ENCODE measurements around the gene CLGN.
"Not testable (repeated sequence)": the region's sequence is repeated elsewhere in the genome, so short reads cannot be mapped to it uniquely, and the experiment has no call there.

The CLGN gene, protein sequence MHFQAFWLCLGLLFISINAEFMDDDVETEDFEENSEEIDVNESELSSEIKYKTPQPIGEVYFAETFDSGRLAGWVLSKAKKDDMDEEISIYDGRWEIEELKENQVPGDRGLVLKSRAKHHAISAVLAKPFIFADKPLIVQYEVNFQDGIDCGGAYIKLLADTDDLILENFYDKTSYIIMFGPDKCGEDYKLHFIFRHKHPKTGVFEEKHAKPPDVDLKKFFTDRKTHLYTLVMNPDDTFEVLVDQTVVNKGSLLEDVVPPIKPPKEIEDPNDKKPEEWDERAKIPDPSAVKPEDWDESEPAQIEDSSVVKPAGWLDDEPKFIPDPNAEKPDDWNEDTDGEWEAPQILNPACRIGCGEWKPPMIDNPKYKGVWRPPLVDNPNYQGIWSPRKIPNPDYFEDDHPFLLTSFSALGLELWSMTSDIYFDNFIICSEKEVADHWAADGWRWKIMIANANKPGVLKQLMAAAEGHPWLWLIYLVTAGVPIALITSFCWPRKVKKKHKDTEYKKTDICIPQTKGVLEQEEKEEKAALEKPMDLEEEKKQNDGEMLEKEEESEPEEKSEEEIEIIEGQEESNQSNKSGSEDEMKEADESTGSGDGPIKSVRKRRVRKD

DNA sequence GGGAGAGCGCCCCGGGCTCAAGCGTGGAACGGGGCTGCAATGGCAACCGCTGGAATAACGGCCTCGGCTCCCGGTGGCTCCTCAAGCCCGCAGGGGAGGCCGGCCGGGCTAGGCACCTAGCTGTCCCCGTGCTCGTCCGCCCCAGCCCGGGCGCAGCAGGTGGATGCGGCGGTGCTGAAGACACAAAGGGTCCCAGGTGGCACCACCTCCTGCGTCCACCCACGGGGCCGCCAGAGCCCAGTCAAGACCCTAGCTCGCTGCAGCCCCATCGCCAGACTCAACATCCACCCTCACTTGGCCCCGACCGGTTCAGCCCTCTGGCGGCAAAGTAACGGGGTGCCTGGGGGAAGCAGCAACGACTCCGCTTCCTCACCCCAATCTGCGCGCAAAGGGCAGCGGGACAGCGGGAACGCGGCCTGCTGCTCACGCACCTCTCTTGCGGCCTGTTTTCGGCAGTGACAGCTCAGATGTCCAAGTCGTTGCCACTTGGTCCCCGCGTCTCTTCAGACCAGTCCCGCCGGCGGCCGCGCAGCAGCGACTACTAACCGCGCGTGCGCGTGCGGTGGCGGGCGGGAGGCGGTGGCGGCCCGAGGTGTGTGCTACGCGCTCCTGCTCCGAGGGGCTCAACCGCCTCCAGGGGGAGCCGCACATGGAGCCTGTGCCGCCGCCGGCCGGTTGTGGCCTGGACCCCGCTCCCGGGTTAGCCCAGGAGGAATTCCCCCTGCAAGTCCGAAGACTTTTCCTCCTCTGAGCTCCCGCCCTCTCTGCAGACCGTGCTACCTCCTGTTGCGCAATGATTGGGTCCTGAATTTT is at the start of gene CLGN:
TSS of gene CLGN (minus strand) at position 543 of the 813 bp plus-strand sequence. CDS start 14,570 bp downstream, outside the sequence.
- peak; percentile 45 for DNase-seq

GRCh38 chr4:140472156-140472555 is 44.7 kb upstream of the CLGN start:
- no peak for DNase-seq

GRCh38 chr4:140469791-140470733 is 42.6 kb upstream of the CLGN start:
- DNase-seq = no peak

DNA sequence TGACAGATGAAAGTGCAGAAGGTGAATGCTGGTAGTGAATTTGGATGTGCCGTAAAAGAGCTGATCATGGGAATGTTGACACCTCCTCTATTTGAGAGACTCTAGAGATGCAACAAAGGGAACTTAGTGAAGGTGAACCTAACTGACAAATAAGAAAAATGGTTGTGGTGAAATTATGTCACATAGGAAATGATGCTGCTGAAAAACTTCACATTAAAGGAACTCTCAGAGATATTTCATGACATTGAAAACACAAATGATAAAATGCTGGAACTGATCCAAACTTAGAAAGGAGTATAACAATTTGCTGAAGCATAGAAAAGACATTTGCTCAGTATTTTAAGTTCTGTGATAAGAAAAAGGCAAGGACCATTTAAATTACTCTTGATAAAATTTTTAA is 38.7 kb upstream of the CLGN start:
- DNase-seq = no peak

DNA sequence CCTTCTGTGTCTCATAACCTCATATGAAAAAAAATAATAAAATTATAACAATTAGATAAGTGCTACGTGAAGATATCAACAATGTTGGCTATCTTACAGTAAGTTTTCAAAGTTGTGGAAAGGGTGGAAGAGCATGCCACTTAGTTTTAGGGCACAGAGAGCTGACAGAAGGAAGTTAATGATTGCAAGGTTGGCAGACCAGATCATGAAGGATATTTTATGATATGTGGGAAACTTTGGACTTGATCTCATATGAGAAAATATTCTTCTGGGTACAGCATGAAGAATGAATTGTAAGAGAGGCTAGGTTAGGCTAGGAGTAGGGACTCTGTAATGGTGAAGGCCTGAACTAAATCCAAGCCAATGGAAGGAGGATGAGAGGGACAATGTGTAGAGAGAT is 36.2 kb upstream of the CLGN start:
- DNase-seq = no peak

DNA sequence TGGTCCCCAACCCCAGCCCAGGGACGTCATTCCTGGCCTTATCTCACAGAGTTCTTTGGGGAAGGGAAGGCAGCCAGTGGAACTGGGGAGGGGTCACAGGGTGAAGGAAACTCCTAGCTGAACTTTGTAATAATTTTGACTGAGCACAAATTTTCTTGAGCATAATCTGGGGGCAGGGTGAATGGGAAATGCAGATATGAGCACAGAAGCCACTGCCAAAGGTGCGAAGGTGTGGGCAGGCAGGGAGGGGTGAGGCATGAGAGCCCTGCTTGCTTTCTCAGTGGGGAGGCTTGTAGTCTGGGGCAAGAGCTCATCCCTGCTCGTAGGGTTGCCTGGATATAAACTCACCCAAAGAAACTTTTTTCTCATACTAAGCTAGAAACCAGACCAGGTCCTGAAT is 35.7 kb upstream of the CLGN start:
- DNase-seq = no peak

DNA sequence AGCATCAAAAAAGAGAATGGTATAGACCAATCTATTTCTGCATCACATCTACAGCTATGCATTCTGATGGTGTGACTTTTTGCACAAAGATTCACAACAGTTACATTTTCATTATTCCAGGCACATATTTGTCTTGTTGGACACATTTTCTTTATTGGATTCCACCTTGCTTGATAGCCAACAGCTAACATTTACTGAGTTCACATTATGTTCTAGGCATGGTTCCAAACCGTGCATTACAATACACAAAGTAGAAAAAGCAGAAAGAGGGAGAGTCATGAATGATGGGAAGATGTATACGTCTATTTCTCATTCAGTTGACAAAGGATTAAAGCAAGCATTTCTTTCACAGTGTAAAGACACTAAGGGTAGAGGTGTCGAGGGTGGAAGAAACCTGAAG is 22.9 kb upstream of the CLGN start:
- no peak for DNase-seq

GRCh38 chr4:140448830-140449229 is 21.4 kb upstream of the CLGN start:
- peak; percentile 16 for DNase-seq

GRCh38 chr4:140448162-140448561 is 20.7 kb upstream of the CLGN start:
- DNase-seq = no peak

GRCh38 chr4:140444347-140444746 is 16.9 kb upstream of the CLGN start:
- DNase-seq = not testable (repeated sequence)

GRCh38 chr4:140439644-140440142 is 12.2 kb upstream of the CLGN start:
- DNase-seq = no peak

GRCh38 chr4:140427919-140428471 is 547 bp upstream of the CLGN start:
- no peak for DNase-seq

DNA sequence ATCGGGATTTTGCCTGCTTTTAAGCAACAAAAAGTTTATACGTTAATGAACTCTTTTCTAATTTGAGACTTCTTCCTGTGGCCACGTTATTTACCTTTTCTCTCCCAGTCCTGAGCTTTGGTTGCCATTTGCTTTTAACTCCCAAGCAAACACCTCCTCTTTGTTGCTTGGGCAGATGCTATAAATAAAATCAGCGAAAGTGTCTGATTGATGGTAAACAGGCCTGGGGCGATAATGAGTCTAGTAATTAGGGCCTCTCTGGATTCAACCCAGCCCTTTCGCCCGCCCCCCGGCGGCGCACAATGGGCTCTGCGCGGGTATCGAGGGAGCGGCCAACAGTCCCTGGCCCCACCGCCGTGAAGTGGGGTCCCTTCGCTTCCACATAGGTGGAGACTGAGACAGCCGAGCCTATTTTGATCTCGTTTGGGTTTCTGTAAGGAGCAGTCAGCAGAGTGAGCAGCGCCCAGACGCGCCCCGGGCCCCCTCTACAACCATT is 790 bp downstream of the CLGN start:
- no peak for DNase-seq

DNA sequence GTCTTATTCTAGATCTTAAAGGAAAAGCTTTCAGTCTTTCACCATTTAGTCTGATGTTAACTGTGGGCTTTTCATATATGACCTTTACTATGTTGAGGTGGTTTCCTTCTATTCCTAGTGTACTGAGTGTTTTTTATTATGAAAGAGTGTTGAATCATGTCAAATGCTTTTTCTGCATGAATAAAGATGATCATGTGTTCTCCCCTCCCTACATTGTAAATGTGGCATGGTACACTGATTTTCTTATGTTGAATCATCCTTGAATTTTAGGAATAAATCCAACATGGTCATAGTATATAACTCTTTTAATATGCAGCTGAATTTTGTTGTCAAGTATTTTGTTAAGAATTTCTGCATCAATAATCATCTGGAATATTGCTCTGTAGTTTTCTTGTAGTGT is 4.3 kb downstream of the CLGN start:
- no peak for DNase-seq

DNA sequence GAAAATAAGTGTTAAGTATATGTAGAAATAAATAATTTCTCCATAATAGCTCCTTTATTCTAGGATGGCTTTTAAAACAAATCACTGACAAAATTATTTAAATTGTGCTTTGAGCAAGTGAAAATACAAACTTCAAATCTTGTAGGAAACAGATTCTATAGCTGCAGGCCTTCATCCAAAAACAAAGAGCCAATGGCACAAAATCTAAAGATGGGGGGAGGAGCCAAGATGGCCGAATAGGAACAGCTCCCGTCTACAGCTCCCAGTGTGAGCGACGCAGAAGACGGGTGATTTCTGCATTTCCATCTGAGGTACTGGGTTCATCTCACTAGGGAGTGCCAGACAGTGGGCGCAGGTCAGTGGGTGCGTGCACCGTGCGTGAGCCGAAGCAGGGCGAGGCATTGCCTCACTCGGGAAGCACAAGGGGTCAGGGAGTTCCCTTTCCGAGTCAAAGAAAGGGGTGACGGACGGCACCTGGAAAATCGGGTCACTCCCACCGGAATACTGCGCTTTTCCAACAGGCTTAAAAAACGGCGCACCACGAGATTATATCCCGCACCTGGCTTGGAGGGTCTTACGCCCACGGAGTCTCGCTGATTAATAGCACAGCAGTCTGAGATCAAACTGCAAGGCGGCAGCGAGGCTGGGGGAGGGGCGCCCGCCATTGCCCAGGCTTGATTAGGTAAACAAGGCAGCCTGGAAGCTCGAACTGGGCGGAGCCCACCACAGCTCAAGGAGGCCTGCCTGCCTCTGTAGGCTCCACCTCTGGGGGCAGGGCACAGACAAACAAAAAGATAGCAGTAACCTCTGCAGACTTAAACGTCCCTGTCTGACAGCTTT is 14.1 kb downstream of the CLGN start:
- not testable (repeated sequence) for DNase-seq

DNA sequence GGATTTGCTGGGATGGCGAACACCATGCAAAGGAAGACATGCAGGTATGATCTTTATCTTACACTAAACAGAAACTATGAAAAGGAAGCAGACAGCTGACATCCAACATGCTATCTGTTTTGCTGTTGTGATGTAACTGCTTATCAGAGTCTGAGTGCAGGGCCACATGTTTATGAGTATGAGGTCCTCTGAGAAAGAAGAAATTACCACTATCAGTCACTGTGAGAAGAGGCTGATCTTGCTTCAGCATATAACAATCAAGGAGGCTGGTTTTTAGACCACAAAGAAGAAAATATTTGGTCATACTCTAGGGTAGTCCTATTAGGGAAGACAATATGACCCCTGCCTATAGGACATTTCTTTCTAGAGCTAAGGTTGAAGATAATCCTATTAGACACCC is 18.5 kb downstream of the CLGN start:
- no peak for DNase-seq

DNA sequence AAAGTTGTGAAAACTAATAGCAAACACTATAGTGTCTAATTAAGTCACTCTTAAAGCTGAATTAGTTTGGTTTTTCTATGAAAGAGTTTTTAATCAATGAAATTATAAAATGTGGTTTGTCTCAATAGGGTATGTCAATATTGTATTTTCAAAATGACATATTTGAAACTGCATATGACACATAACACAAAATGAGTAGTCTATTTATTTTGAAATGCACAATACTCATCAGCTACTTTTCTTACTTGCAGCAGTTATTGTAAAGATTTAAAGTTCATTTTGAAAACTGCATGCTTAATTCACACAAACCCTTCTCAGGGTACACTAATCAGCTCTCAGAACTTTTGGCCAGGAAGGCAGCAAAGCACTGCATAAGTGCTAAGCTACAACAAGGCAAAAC is 21.2 kb downstream of the CLGN start:
- no peak for DNase-seq

GRCh38 chr4:140400111-140400510 is 27.3 kb downstream of the CLGN start:
- no peak for DNase-seq

DNA sequence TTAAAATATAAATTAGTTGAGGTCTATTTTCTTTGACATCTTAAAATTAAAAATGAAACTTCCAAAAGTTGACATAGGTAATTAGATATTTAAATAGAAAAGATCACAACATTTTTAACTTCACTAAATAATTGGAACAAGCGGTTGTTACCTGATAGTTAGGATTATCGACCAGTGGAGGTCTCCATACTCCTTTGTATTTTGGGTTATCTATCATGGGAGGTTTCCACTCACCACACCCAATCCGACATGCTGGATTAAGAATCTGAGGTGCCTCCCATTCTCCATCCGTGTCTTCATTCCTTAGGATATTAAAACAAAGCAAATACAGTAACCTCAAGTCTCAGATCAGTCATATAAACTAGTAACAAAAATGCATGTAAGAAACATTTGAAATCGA is 31.8 kb downstream of the CLGN start:
- no peak for DNase-seq

DNA sequence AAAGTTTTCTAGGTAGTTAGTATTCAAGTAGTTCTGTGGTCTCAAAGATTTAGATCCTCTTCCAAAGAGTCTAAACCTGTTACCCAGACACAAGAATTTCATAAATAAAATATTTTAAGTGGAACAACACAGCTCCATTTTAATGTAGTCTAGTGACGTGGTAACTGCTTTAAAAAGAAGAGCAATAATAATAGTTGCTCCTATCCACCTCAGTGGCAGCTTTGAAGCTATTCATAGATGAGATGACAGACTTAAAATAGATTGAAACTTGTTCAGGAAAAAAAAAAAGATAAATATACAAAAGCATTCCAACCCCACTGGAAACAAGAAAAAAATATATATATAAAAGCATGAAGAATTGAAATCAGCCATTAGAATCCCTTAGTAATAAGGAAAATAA is 39.4 kb downstream of the CLGN start:
- no peak for DNase-seq

DNA sequence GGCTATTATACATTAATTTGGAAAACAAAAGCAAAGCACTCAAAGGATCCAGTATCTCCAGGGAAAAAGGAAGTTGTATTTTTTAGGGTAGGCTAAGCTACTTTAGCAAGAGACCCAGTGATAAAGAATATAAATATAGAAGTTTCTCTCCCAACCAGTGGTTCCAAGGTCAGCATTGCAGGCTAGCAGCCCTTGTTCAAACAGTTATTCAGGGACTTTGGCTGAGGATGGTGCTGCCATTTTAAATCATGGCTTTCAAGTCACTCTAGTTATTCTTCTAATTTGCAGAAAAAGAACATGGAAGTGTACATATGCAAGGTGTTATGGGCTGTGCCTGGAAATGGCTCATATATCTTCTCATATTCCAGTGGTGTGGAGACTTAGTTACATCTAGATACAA is 44.7 kb downstream of the CLGN start:
- no peak for DNase-seq
